ENCODE data around the gene SLFN13.
"Not testable (repeated sequence)": the region's sequence is repeated elsewhere in the genome, so short reads cannot be mapped to it uniquely, and the experiment has no call there.

Gene SLFN13

GRCh38 chr17:35416659-35417058, 31.9 kb downstream of the SLFN13 start:
- no peak for DNase-seq (ENCODE audit: extremely low spot score)
- ChIA-PET CTCF (no interaction called here), POLR2A (no interaction called here)
- TF ChIP-seq CTCF (IDR thresholded peaks at IDR 0.05; ENCODE audit: control extremely low read depth, extremely low read depth, low read depth, missing control alignments), result no peak

- POLR2A ChIA-PET; CTCF ChIA-PET; DNase-seq (ENCODE audit: extremely low spot score): not testable (repeated sequence)
Measured at GRCh38 chr17:35414707-35415106, 33.9 kb downstream of the SLFN13 start.

GRCh38 chr17:35414247-35414646, 34.3 kb downstream of the SLFN13 start:
- CTCF ChIA-PET, result no interaction called here
- POLR2A ChIA-PET, result no interaction called here
- DNase-seq (ENCODE audit: extremely low spot score), result no peak
- no peak for TF ChIP-seq CTCF (IDR thresholded peaks at IDR 0.05; ENCODE audit: control extremely low read depth, extremely low read depth, low read depth, missing control alignments)

- POLR2A ChIA-PET, result no interaction called here
- CTCF ChIA-PET, result no interaction called here
- TF ChIP-seq CTCF (IDR thresholded peaks at IDR 0.05; ENCODE audit: control extremely low read depth, extremely low read depth, low read depth, missing control alignments), result no peak
- DNase-seq (ENCODE audit: extremely low spot score), result no peak
Measured at GRCh38 chr17:35407531-35407930, 41.0 kb downstream of the SLFN13 start.

- TF ChIP-seq CTCF (IDR thresholded peaks at IDR 0.05; ENCODE audit: control extremely low read depth, extremely low read depth, low read depth, missing control alignments), result no peak
- CTCF ChIA-PET, result no interaction called here
- POLR2A ChIA-PET, result interaction anchor here (1.3 kb wide), 1 partner anchor 33 kb away, joined by 3 read pairs; the partner anchor contains the start of gene SLFN11
- no peak for DNase-seq (ENCODE audit: extremely low spot score)
Measured at GRCh38 chr17:35406568-35406967, 42.0 kb downstream of the SLFN13 start.

GRCh38 chr17:35404360-35404759, 44.2 kb downstream of the SLFN13 start:
- ChIA-PET CTCF (no interaction called here), POLR2A (no interaction called here)
- DNase-seq (ENCODE audit: extremely low spot score), result no peak
- no peak for TF ChIP-seq CTCF (IDR thresholded peaks at IDR 0.05; ENCODE audit: control extremely low read depth, extremely low read depth, low read depth, missing control alignments)

- DNase-seq (ENCODE audit: extremely low spot score); POLR2A ChIA-PET; CTCF ChIA-PET: not testable (repeated sequence)
Measured at GRCh38 chr17:35393783-35394182, 54.8 kb downstream of the SLFN13 start.

- CTCF ChIA-PET, result no interaction called here
- POLR2A ChIA-PET, result no interaction called here
- no peak for DNase-seq (ENCODE audit: extremely low spot score)
- TF ChIP-seq CTCF (IDR thresholded peaks at IDR 0.05; ENCODE audit: control extremely low read depth, extremely low read depth, low read depth, missing control alignments), result no peak
Measured at GRCh38 chr17:35390663-35391062, 57.9 kb downstream of the SLFN13 start.
